NCI-H146 treated with DMSO at 0.1 percent for 48 hours (cell line): ENCODE results near the gene TSPAN17.
"Not testable (repeated sequence)": the region's sequence is repeated elsewhere in the genome, so short reads cannot be mapped to it uniquely, and the experiment has no call there.

Experiments used
- DNase-seq: peaks from one replicate; lab custom pipeline; 2025; ENCODE audit not compliant: unreplicated experiment; lab: John Stamatoyannopoulos, UW

TSPAN17 gene

GRCh38 chr5:176677209-176677939 lies 30.1 kb downstream of the TSPAN17 start:
- no peak for DNase-seq

GRCh38 chr5:176678584-176678983 lies 31.3 kb downstream of the TSPAN17 start:
- DNase-seq, result no peak

- DNase-seq, result no peak
These were observed 32.3 kb downstream of the TSPAN17 start for GRCh38 chr5:176679365-176680225.

GRCh38 chr5:176680226-176680563 lies 32.9 kb downstream of the TSPAN17 start:
- DNase-seq, result no peak

- no peak for DNase-seq
These were observed 34.8 kb downstream of the TSPAN17 start for GRCh38 chr5:176682016-176682531.

- DNase-seq, result no peak
These were observed 37.7 kb downstream of the TSPAN17 start for GRCh38 chr5:176685010-176685409.

- no peak for DNase-seq
These were observed 40.0 kb downstream of the TSPAN17 start for GRCh38 chr5:176687247-176687646.

- DNase-seq, result no peak
These were observed 40.6 kb downstream of the TSPAN17 start for GRCh38 chr5:176687881-176688280.

- DNase-seq, result no peak
These were observed 43.6 kb downstream of the TSPAN17 start for GRCh38 chr5:176690911-176691310.

- DNase-seq, result no peak
These were observed 44.2 kb downstream of the TSPAN17 start for GRCh38 chr5:176691524-176691923.

GRCh38 chr5:176692326-176692725 lies 45.0 kb downstream of the TSPAN17 start:
- DNase-seq, result no peak

GRCh38 chr5:176692839-176693476 lies 45.7 kb downstream of the TSPAN17 start:
- peak; percentile 76 for DNase-seq

GRCh38 chr5:176693477-176693851 lies 46.2 kb downstream of the TSPAN17 start:
- DNase-seq, result no peak

GRCh38 chr5:176694146-176694545 lies 46.9 kb downstream of the TSPAN17 start:
- no peak for DNase-seq

GRCh38 chr5:176694631-176695030 lies 47.3 kb downstream of the TSPAN17 start:
- no peak for DNase-seq

GRCh38 chr5:176695073-176695472 lies 47.8 kb downstream of the TSPAN17 start:
- no peak for DNase-seq

- DNase-seq, result no peak
These were observed 50.1 kb downstream of the TSPAN17 start for GRCh38 chr5:176697267-176697933.

- DNase-seq, result peak; percentile 61
These were observed 50.8 kb downstream of the TSPAN17 start for GRCh38 chr5:176697934-176698538.

GRCh38 chr5:176699446-176699845 lies 52.2 kb downstream of the TSPAN17 start:
- not testable (repeated sequence) for DNase-seq

- no peak for DNase-seq
These were observed 53.1 kb downstream of the TSPAN17 start for GRCh38 chr5:176700239-176700847.
